DMS79 (cell line): ENCODE measurements around the gene GRIP1.
A peak's percentile ranks its signal among the peaks of the same experiment; 100 is the strongest.

ENCODE experiments used
- DNase-seq: peaks from one replicate; lab custom pipeline; 2025; lab: John Stamatoyannopoulos, UW

The GRIP1 gene

GRCh38 chr12:66647034-66647691, 31.7 kb downstream of the GRIP1 start:
- no peak for DNase-seq

GRCh38 chr12:66644151-66644550, 34.7 kb downstream of the GRIP1 start:
- no peak for DNase-seq

DNA sequence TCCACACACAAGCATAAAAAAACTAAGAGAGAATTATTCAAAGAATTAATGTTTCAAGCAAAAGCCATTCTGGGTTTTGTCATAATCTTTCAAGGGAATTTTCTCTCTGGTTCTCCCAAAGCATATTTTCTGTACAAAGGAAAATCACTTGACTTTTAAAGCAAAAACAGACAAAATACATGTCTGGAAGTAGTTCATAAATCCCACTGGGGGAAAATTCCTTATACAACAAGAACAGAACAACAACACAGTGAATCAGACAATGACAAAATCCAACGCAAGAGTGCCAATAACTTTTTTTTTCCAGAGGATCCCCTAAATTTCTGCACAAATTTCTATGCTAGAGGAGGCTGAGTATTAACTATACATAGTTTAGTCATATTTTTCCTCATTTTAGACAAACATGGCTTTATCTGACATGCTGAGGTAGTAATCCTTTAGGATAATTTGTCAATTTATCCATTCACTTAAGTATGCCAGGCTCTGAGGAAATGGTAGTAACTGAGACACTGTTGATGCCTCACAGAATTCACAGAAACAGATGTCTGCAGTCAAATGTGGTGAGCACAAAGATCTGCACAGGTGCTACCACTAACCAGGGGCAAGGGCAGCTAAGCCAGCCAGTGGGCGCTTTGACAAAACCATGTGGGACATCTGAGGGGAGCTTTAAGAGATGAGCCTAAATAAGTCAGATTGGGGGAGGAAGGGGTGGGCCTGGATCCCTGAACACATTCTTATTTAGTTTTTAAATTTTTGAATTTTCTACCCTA, 38.0 kb downstream of the GRIP1 start:
- DNase-seq = no peak

GRCh38 chr12:66638666-66639065, 40.2 kb downstream of the GRIP1 start:
- no peak for DNase-seq

- DNase-seq = no peak
These were observed 41.1 kb downstream of the GRIP1 start for GRCh38 chr12:66637699-66638301.

DNA sequence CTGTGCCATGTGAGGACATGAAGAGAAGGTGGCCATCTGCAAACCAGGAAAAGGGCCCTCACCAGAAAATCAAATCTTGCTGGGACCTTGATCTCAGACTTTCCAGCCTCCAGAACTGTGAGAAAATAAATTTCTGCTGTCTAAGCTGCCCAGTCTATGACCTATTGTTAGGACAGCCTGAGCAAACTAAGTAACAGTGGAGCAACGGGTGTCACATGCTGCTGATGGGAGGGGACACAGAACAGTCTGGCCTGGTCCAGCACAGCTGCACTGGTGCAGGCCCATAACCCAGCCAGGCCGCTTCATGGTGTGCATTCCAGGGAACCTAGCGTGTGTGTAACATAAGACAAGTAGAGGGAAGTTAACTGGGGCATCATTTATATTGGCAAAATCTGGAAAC, 42.1 kb downstream of the GRIP1 start:
- DNase-seq = no peak

- peak; percentile 19 for DNase-seq
These were observed 45.2 kb downstream of the GRIP1 start for GRCh38 chr12:66633676-66634075.

DNA sequence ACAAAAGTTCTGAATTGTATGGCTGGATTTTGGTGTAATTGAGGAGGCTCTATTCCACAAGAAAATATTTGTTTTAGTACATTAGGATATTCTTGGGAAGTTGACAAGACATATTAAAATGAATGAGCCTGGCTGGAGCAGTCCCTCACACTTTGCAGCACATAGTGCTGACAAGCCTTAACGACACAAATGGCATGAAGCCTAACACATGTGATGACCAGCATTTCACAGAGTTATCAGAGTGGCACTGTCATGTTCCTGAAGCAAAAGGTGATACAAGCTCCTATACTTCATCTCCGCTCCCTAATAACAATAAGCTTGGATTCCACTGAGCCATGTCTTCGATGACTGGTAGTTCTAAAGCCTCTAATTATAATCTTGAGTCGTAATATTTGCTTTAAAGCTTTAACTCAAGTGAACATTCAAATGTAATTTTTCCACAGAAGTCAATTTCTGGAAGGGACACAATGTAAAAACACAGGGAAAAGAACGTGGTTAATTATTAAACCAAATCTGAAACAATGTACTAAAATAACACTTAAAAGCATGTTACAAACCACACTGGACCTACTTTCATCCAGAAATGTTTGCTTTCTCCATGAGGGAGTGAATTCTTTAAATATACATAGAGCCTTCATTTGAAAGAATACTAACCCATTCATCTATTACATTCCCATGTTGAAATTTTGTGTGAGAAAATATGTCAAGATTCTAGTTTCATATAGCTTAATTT, 49.6 kb downstream of the GRIP1 start:
- DNase-seq = no peak

- no peak for DNase-seq
These were observed 50.9 kb downstream of the GRIP1 start for GRCh38 chr12:66627988-66628317.

DNA sequence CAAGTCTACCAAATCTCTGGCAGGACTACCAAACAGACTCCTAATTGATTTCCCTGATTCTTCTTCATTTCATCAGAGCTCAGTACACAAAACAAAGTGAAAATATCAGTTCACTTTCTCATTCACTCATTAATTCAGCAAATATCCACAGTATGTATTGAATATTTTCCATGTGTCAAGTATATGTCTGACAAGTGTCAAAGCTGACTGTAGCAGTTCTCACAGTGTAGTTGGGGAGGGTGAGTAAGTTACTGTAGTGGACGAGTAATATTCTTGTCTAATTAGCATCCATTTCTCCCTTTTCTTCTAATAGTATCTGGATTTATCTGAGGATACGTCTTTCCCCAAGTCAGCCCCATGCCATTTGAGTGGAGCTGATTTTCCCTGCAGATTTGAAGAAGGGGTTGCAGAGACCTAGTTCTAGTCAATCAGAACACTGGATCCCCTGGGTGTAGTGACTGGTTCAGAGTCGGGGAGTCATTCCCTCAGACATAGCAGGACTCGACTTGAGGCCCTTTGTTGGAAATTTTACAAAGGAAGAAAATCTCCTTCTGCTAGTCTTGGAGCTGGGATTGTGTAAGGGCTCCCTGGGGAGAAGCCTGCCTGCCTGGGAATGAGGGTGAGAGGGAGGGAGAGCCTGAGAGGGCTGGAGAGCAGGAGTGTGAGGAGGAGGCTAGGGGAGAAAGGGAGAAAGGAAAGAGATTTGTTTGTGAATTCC, 51.4 kb downstream of the GRIP1 start:
- DNase-seq = no peak

- DNase-seq = no peak
These were observed 54.1 kb downstream of the GRIP1 start for GRCh38 chr12:66624806-66625205.

DNA sequence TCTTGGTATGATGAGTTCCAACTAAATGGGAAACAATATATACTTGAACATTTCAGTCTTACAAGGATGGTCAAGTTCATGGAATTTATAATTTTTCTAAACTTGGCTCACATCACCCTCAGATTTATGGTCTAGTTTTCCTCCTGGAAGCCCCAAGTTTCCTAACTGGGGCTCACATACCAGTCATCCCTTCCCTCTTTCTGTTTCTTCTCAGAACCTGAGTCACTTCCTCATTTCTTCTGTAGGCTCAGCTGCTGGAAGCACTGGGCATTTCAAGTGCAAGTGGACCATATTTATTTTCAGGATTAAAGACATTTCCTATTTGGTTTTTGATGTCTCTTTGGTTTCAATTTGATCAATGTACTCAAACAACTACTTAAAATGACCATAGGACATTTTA, 55.4 kb downstream of the GRIP1 start:
- DNase-seq = no peak

DNA sequence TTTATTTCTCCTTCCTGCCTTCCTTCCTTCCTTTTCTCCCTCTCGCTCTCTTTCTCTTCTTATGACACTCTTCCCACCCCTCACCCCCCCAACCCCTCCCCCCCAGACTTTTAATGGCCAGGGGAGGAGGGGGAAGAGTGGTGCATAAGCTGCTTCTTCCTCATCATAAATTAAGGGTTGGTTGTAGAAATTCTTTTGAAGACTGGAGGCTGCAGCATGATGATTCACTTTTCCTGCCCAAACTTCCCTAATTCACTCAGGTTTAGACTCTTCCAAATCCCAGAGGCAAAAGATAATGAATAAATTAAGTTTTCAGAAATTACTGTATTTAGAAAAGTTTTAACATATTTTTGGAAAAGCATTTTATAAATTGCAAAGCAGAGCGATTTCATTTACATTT, 58.2 kb downstream of the GRIP1 start:
- DNase-seq = no peak

DNA sequence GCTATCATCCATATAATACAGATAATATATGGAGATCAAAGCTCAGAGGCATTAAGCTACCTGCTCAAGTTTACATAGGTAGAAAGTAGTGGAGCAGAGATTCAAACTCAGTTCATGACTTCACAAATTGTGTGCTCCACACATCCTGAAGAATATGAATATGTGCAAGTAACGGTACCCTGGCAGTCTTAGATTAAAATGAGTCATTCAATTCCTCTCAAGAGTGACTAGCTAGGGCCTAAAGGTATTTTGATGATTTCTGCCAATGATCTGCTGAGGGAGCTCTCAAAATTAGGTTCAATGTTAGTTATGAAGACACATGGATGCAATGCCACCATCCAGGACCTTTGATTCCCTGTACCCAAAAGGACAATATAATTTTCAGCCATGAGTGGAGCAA, 58.9 kb downstream of the GRIP1 start:
- DNase-seq = no peak

GRCh38 chr12:66617991-66618390, 60.9 kb downstream of the GRIP1 start:
- DNase-seq = no peak

- no peak for DNase-seq
These were observed 66.6 kb downstream of the GRIP1 start for GRCh38 chr12:66612090-66612775.

- no peak for DNase-seq
These were observed 71.7 kb downstream of the GRIP1 start for GRCh38 chr12:66607147-66607546.

DNA sequence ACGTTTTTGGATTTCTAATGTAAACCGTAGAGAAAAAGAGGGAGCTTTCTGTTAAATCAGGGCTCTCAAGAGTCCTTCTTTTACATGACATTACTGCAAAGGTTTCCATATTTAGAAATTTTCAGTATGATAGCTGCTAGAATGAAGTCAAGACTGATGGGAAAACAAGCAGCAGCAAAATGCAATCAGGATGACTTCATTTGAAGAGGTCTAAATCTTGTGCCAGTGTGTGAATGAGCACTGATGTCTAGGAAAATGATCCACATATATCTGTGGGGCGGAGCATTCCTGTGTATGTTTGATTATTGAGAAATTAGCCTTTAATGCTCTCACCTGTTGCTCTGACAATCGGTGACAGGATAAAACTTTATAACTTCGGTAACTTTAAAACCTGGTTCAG, 73.6 kb downstream of the GRIP1 start:
- no peak for DNase-seq

GRCh38 chr12:66603981-66604479, 74.8 kb downstream of the GRIP1 start:
- DNase-seq = no peak

- DNase-seq = no peak
These were observed 75.4 kb downstream of the GRIP1 start for GRCh38 chr12:66603461-66603860.

GRCh38 chr12:66602483-66603143, 76.3 kb downstream of the GRIP1 start:
- DNase-seq = no peak
